ENCODE measurements around the gene ATOH8. TPM values are rescaled to one million over a fixed set of nuclear protein-coding genes. Genes with fewer than 3 reads are reported as not detected.

ATOH8 gene
- total and polyA plus RNA-seq, 2 donors (not counting 1 experiment from before 2014, with no cell fraction given) = not detected

- intact Hi-C loops (cut with micrococcal nuclease) = no loop called here
- peaks cover 0 to 38% (median 6%) of the 10 kb centered on the region in 4 experiments for H3K27me3 ChIP-seq (replicated peaks in 1 of 4; ENCODE audit: control extremely low read depth in 1 of 4, control insufficient read depth in 3 of 4, insufficient read depth in 4 of 4, low read length in 3 of 4)
- Mint-ChIP-seq H3K4me1 (no peaks in the 10 kb centered on the region), H3K27ac (no peak overlapping the region), H3K4me3 (no peak overlapping the region), H3K27me3 (peaks cover 28% of the 10 kb centered on the region), H3K9me3 (ENCODE audit: insufficient read depth) (no peaks in the 10 kb centered on the region)
- H3K4me1 ChIP-seq (ENCODE audit: control insufficient read depth in 2 of 2, insufficient read depth in 2 of 2, low read length in 2 of 2) = no peaks in the 10 kb centered on the region
- H3K4me3 ChIP-seq (ENCODE audit: control extremely low read depth in 1 of 5, extremely low read depth in 1 of 5, insufficient read depth in 1 of 5, low read depth in 2 of 5, low read length in 4 of 5) = no peak overlapping the region
- POLR2A ChIA-PET = interaction anchor here (0.7 kb wide), 1 partner anchor 222 kb away, joined by 4 read pairs; no protein-coding TSS in a partner anchor
- H3K36me3 ChIP-seq (replicated peaks in 1 of 2; ENCODE audit: control extremely low read depth in 1 of 2, control insufficient read depth in 1 of 2, extremely low read depth in 1 of 2, insufficient read depth in 2 of 2, low read length in 1 of 2) = no peaks in the 10 kb centered on the region
- H3K79me2 ChIP-seq (ENCODE audit: control insufficient read depth, insufficient read depth, low read length) = no peaks in the 10 kb centered on the region
- 19% methylated on average over 35 of the region's 37 CpGs for WGBS (ENCODE audit: insufficient coverage)
- CTCF ChIA-PET = interaction anchor here (1.1 kb wide), 1 partner anchor 12 kb away, joined by 3 read pairs; no protein-coding TSS in a partner anchor
- H3K4me2 ChIP-seq (replicated peaks; ENCODE audit: low read depth, low read length, poor library complexity, severe bottlenecking) = no peak overlapping the region
- TF ChIP-seq EZH2 (IDR thresholded peaks at IDR 0.05; ENCODE audit: borderline replicate concordance, insufficient read depth, low read depth, low read length, poor library complexity, severe bottlenecking) = no peak
- TF ChIP-seq CTCF (IDR thresholded peaks at IDR 0.05) = no peak
- DNase-seq = no peak
- no peak for ATAC-seq (ENCODE audit: low read depth)
- H3K9me3 ChIP-seq (ENCODE audit: control extremely low read depth in 1 of 3, control insufficient read depth in 2 of 3, insufficient read depth in 1 of 3, low read length in 2 of 3) = peaks cover 0 to 10% (median 0%) of the 10 kb centered on the region in 3 donors
- H3K27ac ChIP-seq (ENCODE audit: low read length in 2 of 2) = no peak overlapping the region
- H2AFZ ChIP-seq (ENCODE audit: insufficient read depth, low read depth, low read length, poor library complexity, severe bottlenecking) = no peak overlapping the region
- H3K9ac ChIP-seq (ENCODE audit: low read length) = no peak overlapping the region
- no peaks in the 10 kb centered on the region for H4K20me1 ChIP-seq (ENCODE audit: control insufficient read depth, insufficient read depth, low read length, poor library complexity, severe bottlenecking)
These were observed 18.4 kb downstream of the ATOH8 start for GRCh38 chr2:85772019-85772745.

DNA sequence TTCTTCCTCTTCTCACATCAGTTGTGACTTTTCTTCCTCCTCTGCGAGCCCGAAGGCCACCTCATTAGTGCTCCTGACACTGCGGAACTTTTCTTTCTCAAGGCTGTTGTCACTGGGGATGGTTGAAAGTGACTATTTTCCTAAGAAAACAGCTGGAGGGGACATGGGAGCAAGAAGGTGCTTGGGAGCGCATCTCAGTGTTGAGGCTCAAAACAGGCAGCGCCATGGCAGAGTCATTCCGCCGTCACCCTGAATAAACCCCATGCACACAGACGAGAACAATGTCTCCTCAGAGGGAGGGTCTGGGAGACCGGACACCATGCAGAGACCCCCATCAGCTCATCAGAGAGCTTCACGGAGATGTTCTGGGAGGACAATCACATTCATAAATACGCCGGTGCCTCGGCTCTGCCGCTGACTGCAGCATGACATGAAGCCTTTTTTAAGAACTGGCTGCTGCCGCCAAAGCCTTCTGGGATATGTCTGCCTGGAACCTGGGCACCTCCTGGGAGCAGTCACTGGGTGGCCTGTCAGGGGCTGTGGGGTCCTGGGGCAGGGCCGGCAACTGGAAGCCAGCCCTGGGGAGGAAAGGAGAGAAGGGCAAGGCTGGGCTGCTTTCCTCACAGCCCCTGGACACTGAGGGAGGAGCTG lies 19.2 kb downstream of the ATOH8 start:
- Histone ChIP-seq H3K4me1 (ENCODE audit: control insufficient read depth in 2 of 2, insufficient read depth in 2 of 2, low read length in 2 of 2) (no peaks in the 10 kb centered on the region), H3K27ac (ENCODE audit: low read length in 2 of 2) (no peak overlapping the region), H3K36me3 (replicated peaks in 1 of 2; ENCODE audit: control extremely low read depth in 1 of 2, control insufficient read depth in 1 of 2, extremely low read depth in 1 of 2, insufficient read depth in 2 of 2, low read length in 1 of 2) (no peaks in the 10 kb centered on the region), H3K9me3 (ENCODE audit: control extremely low read depth in 1 of 3, control insufficient read depth in 2 of 3, insufficient read depth in 1 of 3, low read length in 2 of 3) (peaks cover 0 to 5% (median 0%) of the 10 kb centered on the region in 3 donors), H3K27me3 (replicated peaks in 1 of 4; ENCODE audit: control extremely low read depth in 1 of 4, control insufficient read depth in 3 of 4, insufficient read depth in 4 of 4, low read length in 3 of 4) (peaks cover 0 to 42% (median 6%) of the 10 kb centered on the region in 4 experiments), H3K79me2 (ENCODE audit: control insufficient read depth, insufficient read depth, low read length) (no peaks in the 10 kb centered on the region), H2AFZ (ENCODE audit: insufficient read depth, low read depth, low read length, poor library complexity, severe bottlenecking) (no peak overlapping the region), H3K4me3 (ENCODE audit: control extremely low read depth in 1 of 5, extremely low read depth in 1 of 5, insufficient read depth in 1 of 5, low read depth in 2 of 5, low read length in 4 of 5) (no peak overlapping the region), H4K20me1 (ENCODE audit: control insufficient read depth, insufficient read depth, low read length, poor library complexity, severe bottlenecking) (no peaks in the 10 kb centered on the region), H3K4me2 (replicated peaks; ENCODE audit: low read depth, low read length, poor library complexity, severe bottlenecking) (no peak overlapping the region), H3K9ac (ENCODE audit: low read length) (no peak overlapping the region)
- ATAC-seq (ENCODE audit: low read depth) (no peak), DNase-seq (no peak)
- WGBS (ENCODE audit: insufficient coverage) = 89% methylated on average over 13 of the region's 16 CpGs
- ChIA-PET CTCF (interaction anchor here (1.1 kb wide), 1 partner anchor 13 kb away, joined by 3 read pairs; no protein-coding TSS in a partner anchor), POLR2A (no interaction called here)
- intact Hi-C loops (cut with micrococcal nuclease) = no loop called here
- H3K4me1 Mint-ChIP-seq = no peaks in the 10 kb centered on the region
- H3K4me3 Mint-ChIP-seq = no peak overlapping the region
- H3K9me3 Mint-ChIP-seq (ENCODE audit: insufficient read depth) = no peaks in the 10 kb centered on the region
- peaks cover 32% of the 10 kb centered on the region for H3K27me3 Mint-ChIP-seq
- H3K27ac Mint-ChIP-seq = no peak overlapping the region
- TF ChIP-seq EZH2 (IDR thresholded peaks at IDR 0.05; ENCODE audit: borderline replicate concordance, insufficient read depth, low read depth, low read length, poor library complexity, severe bottlenecking) (no peak), CTCF (IDR thresholded peaks at IDR 0.05) (no peak)
